ENCODE measurements around the gene WWOX.

DNA sequence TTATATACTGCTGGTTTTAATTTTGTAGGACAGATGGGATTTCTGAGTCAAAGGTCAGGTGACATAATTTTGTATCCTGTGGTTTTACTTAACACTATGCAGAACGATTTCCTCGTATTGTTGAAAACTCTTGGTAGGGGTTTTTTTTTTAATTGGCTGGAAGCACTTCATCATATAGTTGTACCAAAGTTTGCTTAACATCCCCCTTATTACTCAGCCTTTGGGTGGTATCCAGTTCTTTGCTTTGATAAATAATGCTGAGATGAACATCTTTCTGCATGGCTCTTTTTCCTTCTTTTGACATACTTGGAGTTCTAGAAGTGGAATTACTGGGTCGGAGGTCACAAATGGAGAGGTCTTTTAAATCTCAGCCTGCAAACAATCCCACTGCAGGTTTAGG, 1082.0 kb downstream of the WWOX start:
- TF ChIP-seq, protein P1, sequence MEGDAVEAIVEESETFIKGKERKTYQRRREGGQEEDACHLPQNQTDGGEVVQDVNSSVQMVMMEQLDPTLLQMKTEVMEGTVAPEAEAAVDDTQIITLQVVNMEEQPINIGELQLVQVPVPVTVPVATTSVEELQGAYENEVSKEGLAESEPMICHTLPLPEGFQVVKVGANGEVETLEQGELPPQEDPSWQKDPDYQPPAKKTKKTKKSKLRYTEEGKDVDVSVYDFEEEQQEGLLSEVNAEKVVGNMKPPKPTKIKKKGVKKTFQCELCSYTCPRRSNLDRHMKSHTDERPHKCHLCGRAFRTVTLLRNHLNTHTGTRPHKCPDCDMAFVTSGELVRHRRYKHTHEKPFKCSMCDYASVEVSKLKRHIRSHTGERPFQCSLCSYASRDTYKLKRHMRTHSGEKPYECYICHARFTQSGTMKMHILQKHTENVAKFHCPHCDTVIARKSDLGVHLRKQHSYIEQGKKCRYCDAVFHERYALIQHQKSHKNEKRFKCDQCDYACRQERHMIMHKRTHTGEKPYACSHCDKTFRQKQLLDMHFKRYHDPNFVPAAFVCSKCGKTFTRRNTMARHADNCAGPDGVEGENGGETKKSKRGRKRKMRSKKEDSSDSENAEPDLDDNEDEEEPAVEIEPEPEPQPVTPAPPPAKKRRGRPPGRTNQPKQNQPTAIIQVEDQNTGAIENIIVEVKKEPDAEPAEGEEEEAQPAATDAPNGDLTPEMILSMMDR (IDR thresholded peaks at IDR 0.05; ENCODE audit: low read length): no peak
- TF ChIP-seq EZH2phosphoT487 (IDR thresholded peaks at IDR 0.05; ENCODE audit: low read length): no peak
- TF ChIP-seq EZH2 (optimal IDR thresholded peaks at IDR 0.05; ENCODE audit: low read depth, low read length): no peak

Data from MM.1S (cell line).